Mesodermal cell (in vitro differentiated cells): ENCODE results near the gene C5.
"Not testable (repeated sequence)": the region's sequence is repeated elsewhere in the genome, so short reads cannot be mapped to it uniquely, and the experiment has no call there.

Experiments used
- H3K27ac ChIP-seq: 2 replicates; pipeline ENCODE4 v1.7.0; 2013; ENCODE audit warnings: mild to moderate bottlenecking, low read depth, low read length, moderate library complexity; ENCODE audit not compliant: severe bottlenecking
- H3K36me3 ChIP-seq: 2 replicates; pipeline ENCODE4 v1.7.1; 2013; ENCODE audit warnings: mild to moderate bottlenecking, low read length, moderate library complexity; ENCODE audit not compliant: control insufficient read depth, insufficient read depth
- H3K4me1 ChIP-seq: one replicate; pipeline ENCODE4 v1.7.1; 2013; ENCODE audit warnings: mild to moderate bottlenecking, low read length; ENCODE audit not compliant: insufficient read depth, control insufficient read depth, poor library complexity, severe bottlenecking
- H3K4me3 ChIP-seq: 2 replicates; pipeline ENCODE4 v1.7.0; 2013; ENCODE audit warnings: low read length, control low read depth, mild to moderate bottlenecking; ENCODE audit not compliant: insufficient read depth, poor library complexity, severe bottlenecking; ENCODE audit errors: extremely low read depth
- H3K9me3 ChIP-seq: 2 replicates; pipeline ENCODE4 v1.7.1; 2013; ENCODE audit warnings: mild to moderate bottlenecking, low read length, moderate library complexity; ENCODE audit not compliant: control insufficient read depth
- WGBS, 2 experiments: methylation state at CpG; one replicate each; pipeline ENCODE4 v1.1.5; 2013; ENCODE audit warnings: missing lambda C conversion rate in 2 of 2; ENCODE audit not compliant: insufficient coverage in 2 of 2; 5-methylcytosine and 5-hydroxymethylcytosine counted together

The C5 gene

GRCh38 chr9:120980951-120981350, 69.1 kb downstream of the C5 start:
- Histone ChIP-seq H3K9me3 (no peaks in the 10 kb centered on the region), H3K27ac (no peak overlapping the region), H3K36me3 (no peaks in the 10 kb centered on the region), H3K4me3 (no peak overlapping the region), H3K4me1 (no peaks in the 10 kb centered on the region)
- 84 to 85% methylated on average over 3 of the region's 3 CpGs for WGBS, 2 experiments

GRCh38 chr9:120979797-120980196, 70.3 kb downstream of the C5 start:
- Histone ChIP-seq H3K4me3 (no peak overlapping the region), H3K4me1 (peaks cover 6% of the 10 kb centered on the region), H3K27ac (no peak overlapping the region), H3K9me3 (no peaks in the 10 kb centered on the region), H3K36me3 (no peaks in the 10 kb centered on the region)
- 95 to 100% methylated on average over 6 of the region's 8 CpGs for WGBS, 2 experiments

GRCh38 chr9:120978987-120979386, 71.1 kb downstream of the C5 start:
- WGBS, 2 experiments, result 92% methylated on average over 3 of the region's 3 CpGs
- Histone ChIP-seq H3K36me3 (no peaks in the 10 kb centered on the region), H3K4me3 (no peak overlapping the region), H3K4me1 (peaks cover 14% of the 10 kb centered on the region), H3K27ac (no peak overlapping the region), H3K9me3 (no peaks in the 10 kb centered on the region)

- Histone ChIP-seq H3K9me3 (no peaks in the 10 kb centered on the region), H3K27ac (no peak overlapping the region), H3K4me1 (peaks cover 17% of the 10 kb centered on the region), H3K36me3 (no peaks in the 10 kb centered on the region), H3K4me3 (no peak overlapping the region)
- WGBS, 2 experiments, result 100% methylated on average over 1 of the region's 1 CpG; no CpG with 5 or more reads in 1 of the 2 experiments
Measured at GRCh38 chr9:120977321-120977720, 72.8 kb downstream of the C5 start.

GRCh38 chr9:120974921-120975320, 75.2 kb downstream of the C5 start:
- peaks cover 17% of the 10 kb centered on the region for H3K4me1 ChIP-seq
- 83% methylated on average over 1 of the region's 1 CpG; no CpG with 5 or more reads in 1 of the 2 experiments for WGBS, 2 experiments
- H3K27ac ChIP-seq, result no peak overlapping the region
- no peaks in the 10 kb centered on the region for H3K36me3 ChIP-seq
- H3K4me3 ChIP-seq, result no peak overlapping the region
- H3K9me3 ChIP-seq, result no peaks in the 10 kb centered on the region

- Histone ChIP-seq H3K9me3 (no peaks in the 10 kb centered on the region), H3K27ac (no peak overlapping the region), H3K36me3 (no peaks in the 10 kb centered on the region), H3K4me1 (peaks cover 17% of the 10 kb centered on the region), H3K4me3 (no peak overlapping the region)
- WGBS, 2 experiments, result 100% methylated on average over 2 of the region's 2 CpGs
Measured at GRCh38 chr9:120974181-120974580, 75.9 kb downstream of the C5 start.

GRCh38 chr9:120971938-120972337, 78.1 kb downstream of the C5 start:
- Histone ChIP-seq H3K27ac (no peak overlapping the region), H3K36me3 (no peaks in the 10 kb centered on the region), H3K4me3 (no peak overlapping the region), H3K4me1 (peaks cover 17% of the 10 kb centered on the region), H3K9me3 (no peaks in the 10 kb centered on the region)

GRCh38 chr9:120971471-120971870, 78.6 kb downstream of the C5 start:
- H3K27ac ChIP-seq, H3K4me3 ChIP-seq, H3K36me3 ChIP-seq, H3K9me3 ChIP-seq: not testable (repeated sequence)
- H3K4me1 ChIP-seq, result peaks cover 17% of the 10 kb centered on the region
- WGBS, 2 experiments, result 90 to 96% methylated on average over 7 to 8 of the region's 9 CpGs

- peaks cover 16% of the 10 kb centered on the region for H3K4me1 ChIP-seq
- 80 to 92% methylated on average over 2 of the region's 3 CpGs for WGBS, 2 experiments
- H3K4me3 ChIP-seq, result no peak overlapping the region
- H3K27ac ChIP-seq, result no peak overlapping the region
- no peaks in the 10 kb centered on the region for H3K9me3 ChIP-seq
- no peaks in the 10 kb centered on the region for H3K36me3 ChIP-seq
Measured at GRCh38 chr9:120970244-120970643, 79.8 kb downstream of the C5 start.

- H3K27ac ChIP-seq, result peak overlapping the region; percentile 57
- 75 to 100% methylated on average over 1 to 2 of the region's 3 CpGs for WGBS, 2 experiments
- H3K9me3 ChIP-seq, result no peaks in the 10 kb centered on the region
- H3K4me1 ChIP-seq, result no peaks in the 10 kb centered on the region
- H3K4me3 ChIP-seq, result no peak overlapping the region
- H3K36me3 ChIP-seq, result no peaks in the 10 kb centered on the region
Measured at GRCh38 chr9:120966013-120966369, 84.1 kb downstream of the C5 start.

GRCh38 chr9:120965344-120966012, 84.6 kb downstream of the C5 start:
- Histone ChIP-seq H3K4me1 (no peaks in the 10 kb centered on the region), H3K4me3 (no peak overlapping the region), H3K27ac (peak overlapping the region; percentile 57), H3K9me3 (no peaks in the 10 kb centered on the region), H3K36me3 (no peaks in the 10 kb centered on the region)
- WGBS, 2 experiments, result 40 to 50% methylated on average over 1 to 2 of the region's 4 CpGs
